HG03432 (cell line): ENCODE results near the gene CLIC3.
"Not testable (repeated sequence)": the region's sequence is repeated elsewhere in the genome, so short reads cannot be mapped to it uniquely, and the experiment has no call there.

Experiments used
- ATAC-seq: cut with Tn5 transposase; IDR thresholded peaks from one replicate; pipeline ENCODE4 v1.9.1; 2021; ENCODE audit warnings: mild to moderate bottlenecking, moderate library complexity; ENCODE audit not compliant: unreplicated experiment

Gene CLIC3

DNA sequence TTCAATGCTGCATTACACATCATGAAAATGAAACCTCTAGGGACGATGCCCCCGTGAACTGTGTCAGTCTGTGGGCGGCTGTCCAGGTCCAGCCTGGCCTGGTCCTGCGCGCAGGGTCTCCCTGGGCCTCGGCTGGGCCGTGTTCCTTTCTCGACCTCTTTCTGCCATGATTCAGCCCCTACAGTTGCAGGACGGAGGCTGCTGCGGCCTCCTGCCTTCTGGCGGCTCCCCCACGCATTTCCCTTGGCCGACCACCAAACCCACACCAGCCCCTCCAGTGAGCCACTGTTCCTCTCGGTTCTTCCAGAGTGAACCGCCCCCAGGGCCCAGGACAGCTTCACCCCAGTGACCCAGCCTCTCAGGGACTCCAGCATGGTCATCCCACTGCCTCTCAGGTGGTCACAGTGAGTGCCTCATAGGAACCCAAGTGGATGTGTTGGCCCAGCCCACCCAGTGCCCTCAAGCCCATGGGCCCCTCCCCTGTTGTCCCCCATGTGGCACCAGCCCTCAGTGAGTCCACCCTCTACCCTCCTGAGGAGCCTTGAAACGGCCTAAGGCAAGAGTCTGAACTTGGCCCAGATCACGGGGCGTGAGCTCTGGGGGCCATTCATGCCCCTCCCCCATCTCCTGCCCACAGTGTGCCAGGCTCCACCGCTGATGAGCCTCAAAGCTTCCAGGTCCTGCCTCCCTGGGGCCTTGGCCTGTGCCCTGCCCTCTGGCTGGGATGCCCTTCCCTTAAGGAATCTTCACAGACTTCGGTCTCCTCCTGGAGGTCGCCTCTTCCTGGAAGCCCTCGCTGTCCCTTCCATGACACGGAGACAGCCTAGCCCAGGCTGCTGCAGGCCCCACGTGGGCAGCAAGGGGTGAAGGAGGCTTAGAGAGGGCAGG is 10.0 kb upstream of the CLIC3 start:
- no peak for ATAC-seq

DNA sequence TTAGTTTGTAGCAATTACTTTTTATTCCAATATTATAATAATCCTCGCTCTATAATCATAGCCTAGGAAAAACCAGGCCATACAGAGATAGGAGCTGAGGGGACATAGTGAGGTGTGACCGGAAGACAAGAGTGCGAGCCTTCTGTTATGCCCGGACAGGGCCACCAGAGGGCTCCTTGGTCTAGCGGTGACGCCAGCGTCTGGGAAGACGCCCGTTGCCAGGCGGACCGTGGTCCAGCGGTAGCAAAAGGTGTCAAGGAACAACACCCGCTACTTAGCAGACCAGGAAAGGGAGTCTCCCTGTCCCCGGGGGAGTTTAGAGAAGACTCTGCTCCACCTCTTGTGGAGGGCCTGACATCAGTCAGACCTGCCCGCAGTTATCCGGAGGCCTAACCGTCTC is 7.9 kb upstream of the CLIC3 start:
- ATAC-seq, result not testable (repeated sequence)

DNA sequence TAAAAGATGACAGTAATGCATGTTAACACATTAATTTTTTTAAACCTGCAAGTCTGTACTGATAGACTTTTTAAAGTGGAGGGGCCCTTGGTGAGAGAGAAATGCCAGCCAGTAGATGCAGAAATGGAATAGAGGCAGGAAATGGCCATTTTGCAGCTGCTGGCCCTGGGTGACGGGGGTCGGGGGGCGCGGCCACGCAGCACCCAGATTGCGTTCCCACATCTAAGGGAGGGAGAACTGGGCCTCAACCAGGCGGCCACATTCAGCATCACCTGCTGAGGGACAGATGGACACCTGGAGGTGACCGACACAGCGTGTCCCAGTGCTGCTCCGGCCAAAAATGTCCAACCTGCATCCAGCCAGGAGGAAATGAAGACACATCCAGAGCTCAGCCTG is 6.3 kb upstream of the CLIC3 start:
- ATAC-seq, result no peak

DNA sequence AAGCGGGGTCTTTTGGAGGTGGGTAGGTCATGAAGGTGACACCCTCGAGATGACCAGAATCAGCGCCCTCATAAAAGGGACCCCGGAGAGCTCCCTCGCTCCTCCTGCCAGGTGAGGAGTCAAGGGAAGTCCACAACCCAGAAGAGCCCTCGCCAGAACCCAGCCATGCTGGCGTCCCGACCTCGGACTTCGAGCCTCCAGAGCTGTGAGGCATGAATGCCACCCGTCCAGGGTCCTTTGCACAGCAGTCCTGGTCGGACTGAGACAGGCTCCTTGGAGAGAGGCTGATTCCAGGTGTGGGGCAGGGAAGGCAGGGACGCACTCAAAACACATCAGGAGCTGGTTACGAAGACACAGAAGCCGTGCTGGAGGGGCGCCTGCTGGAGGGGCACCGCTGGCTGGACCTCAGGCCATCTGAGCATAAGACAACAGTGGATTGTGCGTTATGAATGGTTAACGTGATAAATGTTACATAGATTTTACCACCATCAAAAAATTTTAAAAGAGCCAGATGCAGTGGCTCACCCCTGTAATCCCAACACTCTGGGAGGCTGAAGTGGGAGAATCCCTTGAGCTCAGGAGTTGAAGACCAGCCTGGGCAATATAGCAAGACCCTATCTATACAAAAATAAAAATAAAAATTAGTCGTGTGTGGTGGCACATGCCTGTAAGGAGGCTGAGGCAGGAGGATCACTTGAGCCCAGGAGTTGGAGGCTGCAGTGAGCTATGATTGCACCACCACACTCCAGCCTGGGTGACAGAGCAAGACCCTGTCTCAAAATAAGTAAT is 5.7 kb upstream of the CLIC3 start:
- no peak for ATAC-seq

DNA sequence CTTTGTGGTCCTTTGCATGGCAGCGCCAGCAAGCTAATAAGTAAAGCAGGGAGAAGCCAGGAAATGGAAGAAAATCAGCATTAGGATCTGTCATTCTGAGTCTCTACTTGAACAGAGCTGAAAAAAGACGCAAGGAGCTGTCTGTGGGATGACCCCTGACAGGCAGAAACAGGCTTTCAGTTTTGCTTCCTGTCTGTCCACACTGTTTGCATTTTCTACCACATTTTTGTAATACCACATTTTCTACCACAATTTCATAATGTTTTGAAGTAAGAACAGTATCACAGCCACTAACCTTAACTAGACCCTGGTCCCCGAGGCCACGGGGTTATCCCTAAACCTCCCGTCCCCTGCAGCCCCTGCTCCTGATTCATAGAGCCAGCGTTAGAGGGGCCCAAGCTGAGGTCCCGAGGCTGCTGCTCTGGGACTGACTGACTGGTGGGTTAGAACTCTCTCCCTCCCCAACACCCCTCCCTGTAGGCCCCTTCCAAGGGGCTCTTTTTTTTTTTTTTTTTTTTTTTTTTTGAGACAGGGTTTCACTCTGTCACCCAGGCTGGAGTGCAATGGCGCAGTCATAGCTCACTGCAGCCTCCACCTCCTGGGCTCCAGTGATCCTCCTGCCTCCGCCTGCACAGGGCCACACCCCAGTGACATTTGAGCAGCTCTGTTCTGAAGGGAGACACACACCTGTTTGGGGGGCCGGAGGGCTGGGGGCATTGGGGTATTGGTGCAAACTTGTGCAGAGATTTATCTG is 4.0 kb upstream of the CLIC3 start:
- no peak for ATAC-seq

DNA sequence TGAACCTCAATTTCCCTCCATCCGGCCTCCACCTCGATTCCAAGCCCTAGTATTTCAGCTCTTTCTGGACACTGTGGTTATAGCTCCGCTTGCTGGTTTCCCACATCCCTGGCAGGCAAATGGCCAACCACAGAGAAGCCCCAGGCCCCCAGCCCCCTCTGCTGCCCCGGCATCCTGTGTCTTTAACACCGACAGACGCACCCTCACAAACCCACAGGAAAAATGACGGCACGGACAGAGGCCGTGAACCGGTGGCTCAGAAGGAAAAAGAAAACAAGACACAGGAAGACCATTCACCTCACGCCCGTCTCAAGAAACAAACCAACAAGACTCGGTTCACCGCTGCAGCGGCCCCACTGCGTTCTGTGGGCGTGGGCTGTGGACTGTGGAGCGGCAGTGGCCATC is 1.5 kb upstream of the CLIC3 start:
- ATAC-seq, result no peak

DNA sequence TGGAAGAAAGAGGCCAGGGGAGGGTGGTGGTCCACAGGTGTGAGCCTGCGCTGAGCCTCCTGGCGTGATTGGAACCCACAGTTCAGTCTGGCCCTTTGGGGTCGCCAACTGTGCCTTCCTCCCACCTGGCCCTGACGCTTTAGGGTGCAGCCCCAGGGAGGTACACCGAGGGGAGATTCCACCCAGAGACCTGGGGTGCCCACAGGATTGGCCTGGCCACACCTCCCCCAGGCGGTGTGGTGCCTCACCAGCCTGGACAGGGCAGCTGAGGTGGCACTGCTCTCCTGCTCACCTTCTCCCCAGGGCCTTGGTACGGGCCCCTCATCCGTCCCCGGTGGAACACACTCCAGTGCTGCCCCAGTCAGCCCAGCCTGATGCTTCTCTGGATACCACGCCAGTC is 1.0 kb upstream of the CLIC3 start:
- no peak for ATAC-seq

DNA sequence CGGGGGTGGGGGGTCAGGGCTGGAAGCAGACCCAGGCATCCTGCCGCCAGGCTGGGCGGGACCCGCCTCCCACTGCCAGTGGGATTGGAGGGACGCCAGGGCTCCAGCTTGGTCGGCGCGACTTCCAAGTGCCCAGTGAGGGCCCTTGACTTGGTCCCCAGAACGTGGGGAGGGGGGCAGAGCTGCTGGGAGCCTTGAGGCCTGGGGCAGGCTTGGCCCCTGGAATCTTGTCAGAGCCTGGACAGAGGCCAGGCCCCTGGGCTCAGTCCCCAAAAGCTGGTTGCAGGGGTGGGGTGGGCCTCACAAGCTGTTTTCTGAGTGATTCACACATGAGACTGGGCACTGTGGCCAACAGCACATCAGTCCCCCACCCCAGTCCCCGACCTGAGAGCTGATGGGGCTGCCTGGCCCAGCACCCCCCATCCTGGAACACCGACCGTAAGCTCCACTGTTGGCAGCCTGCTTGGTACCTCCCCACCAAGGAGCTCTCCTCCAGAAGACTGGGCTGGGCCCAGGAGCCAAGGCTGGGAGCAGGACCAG is 526 bp downstream of the CLIC3 start:
- no peak for ATAC-seq

DNA sequence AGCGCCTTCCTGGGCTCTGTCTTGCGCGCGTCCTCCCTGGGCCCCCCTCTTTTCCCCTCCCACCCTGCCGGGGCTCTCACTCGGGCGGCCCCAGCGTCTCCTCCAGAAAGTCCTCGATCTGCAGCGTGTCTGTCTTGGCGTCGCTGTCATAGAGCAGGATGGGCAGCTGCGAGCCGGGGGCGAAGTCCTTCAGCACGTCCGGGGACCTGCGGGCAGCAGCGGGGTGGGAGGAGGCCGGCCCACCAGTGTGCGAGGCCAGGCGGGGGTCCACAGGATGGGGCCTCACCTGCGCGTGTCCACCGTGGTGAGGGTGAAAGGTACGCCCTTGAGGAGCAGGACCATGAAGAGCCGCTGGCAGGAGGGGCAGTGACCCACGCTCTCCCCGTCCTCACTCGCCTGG is 1.0 kb downstream of the CLIC3 start:
- ATAC-seq, result no peak

DNA sequence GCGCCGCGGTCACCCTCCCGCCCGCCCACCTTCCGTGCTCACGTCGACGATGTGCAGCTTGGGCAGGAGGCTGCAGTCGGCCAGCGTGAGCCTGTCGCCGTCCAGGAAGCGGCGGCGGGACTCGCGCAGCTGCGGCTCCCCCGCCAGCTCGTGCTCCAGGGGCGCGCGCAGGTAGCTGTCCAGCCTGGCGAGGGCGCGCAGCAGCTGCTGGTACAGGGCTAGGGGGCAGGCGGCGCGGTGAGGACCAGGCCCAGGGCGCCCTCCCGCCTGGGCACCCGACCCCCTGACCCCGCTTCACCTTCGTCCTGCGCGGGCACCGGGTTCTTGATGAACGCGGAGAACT is 1.5 kb downstream of the CLIC3 start:
- no peak for ATAC-seq

DNA sequence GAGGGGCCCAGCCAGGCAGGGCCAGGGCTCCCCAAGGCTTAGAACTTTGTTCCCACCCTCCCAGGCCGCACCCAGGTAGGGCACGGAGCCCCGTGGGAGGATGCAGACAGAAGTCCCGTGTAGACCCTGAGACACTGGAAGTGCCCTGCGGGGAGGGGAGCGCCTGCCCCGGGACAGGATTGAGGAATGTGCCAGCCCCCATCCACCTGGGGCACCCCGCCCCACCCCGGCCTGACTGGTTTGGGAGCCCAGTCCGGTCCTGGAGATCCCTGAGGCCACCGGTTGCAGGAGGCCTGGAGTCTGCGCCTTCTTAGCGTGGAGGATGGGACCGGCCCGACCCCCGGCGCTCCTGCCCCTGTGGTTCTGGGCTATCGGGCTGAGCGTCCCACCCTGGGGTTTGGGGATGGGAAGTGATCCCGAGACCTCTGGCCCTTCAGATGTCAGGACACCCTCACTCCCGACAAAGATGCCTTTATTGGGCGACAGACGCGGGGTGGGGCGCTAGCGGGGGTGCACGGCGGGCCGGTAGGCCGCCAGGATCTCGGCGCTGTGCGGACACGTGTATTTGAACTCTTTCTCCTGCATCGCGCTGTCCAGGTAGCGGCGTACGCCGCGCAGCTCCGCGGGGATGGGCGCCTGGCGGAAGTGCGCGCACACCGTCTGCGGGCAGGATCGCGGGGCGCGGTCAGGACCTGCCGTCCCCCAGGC is 2.0 kb downstream of the CLIC3 start:
- no peak for ATAC-seq

DNA sequence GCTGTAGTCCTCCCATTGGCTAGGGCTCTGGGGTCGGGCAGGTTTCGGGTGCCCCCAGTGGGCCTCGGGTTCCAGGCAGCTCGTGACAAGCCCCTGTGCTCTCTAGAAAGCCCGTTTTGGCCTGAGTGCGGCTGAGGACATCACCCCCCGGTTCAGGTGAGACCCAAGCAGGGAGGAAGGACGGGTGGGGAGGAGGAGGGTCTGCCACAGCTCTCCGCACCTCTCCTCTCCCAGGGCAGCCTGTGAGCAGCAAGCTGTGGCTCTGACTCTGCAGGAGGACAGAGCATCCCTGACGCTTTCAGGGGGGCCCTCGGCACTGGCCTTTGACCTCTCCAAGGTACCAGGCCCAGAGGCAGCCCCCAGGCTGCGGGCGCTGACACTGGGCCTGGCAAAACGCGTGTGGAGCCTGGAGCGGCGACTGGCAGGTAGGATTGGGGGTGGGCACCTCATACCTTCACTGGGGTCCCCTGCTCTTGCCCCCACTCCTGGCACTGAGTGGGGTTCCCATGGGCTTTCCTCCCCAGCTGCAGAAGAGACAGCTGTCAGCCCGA is 3.5 kb downstream of the CLIC3 start:
- no peak for ATAC-seq

DNA sequence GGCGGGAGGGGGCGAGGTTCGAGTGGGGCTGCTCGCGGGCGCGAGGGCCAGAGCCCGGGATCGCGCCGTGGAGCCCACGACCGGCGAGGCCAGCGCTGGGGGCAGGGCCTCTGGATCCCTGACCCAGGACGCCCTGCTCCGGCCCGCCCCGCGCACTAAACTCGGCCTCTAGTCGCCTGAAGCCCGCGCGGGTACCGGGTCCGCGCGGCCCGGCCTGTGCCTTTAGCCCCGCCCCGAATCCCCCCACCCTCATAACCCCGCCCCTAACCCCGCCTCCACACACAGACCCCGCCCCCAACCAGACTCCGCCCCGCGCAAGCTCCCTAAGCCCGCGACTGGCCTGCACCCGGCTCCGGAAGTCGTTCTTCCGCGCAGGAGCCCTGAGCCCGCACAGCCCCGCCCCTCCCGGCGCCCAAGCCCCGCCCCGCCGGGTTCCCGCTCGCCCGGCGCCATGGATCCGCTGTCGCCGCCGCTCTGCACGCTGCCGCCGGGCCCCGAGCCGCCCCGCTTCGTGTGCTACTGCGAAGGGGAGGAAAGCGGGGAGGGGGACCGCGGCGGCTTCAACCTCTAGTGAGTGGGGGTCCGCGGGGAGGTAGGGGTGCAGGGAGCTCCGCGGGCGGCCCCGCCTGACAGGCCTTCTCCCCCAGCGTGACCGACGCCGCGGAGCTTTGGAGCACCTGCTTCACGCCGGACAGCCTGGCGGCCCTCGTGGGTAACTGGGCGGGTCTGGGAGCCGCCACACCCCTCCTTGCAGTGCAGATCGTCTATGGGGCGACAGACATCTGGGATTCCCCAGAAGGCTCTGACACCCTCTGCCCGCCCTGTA is 4.2 kb downstream of the CLIC3 start, which contains the start of gene PAXX:
TSS of gene PAXX (plus strand) at position 430 of the 826 bp plus-strand sequence. CDS start at position 452, 22 bp downstream.
- ATAC-seq, result peak; percentile 74

DNA sequence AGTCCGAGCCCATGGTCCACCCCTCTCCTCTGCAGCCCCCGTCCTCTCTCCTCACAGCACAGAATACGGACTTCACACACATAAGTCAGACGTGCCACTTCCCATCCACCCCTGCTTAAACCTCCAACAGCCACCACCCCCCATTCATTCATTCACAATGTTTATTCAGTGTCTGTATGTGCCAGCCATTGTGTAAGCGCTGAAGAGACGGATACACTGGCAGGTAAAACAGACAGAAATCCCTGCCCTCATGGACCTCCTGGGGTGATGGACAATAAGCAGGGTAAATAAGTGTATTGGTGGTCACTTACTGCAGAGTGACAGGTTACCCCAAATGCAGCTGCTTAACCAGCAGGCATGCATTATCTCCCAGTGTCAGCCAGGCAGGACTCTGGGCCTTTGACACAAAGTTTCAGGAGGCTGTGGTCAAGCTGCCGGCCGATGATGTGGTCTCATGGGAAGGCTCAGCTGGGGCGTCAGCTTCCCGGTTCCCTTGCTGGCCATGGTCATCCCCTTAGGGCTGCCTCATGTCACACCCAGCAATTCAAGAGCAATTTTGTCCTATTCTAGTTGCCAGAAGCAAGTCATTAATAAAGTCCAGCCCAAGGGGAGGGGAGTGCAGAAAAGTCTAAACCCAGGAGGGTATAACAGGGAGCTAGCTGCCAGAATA is 6.0 kb downstream of the CLIC3 start:
- ATAC-seq, result no peak

DNA sequence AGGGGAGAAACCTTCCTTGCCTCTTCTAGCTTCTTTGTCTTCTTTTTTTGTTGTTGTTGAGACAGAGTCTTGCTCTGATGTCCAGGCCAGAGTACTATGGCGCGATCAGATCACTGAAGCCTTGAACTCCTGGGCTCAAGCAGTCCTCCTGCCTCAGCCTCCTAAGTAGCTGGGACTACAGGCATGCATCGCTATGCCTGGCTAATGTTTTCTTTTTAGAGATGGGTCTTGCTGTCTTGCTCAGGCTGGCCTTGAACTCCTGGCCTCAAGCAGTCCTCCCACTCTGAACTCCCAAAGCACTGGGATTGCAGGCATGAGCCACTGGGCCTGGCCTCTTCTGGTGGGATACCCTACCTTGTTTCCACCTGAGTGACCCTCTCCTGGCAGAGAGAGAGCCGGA is 7.5 kb downstream of the CLIC3 start:
- no peak for ATAC-seq

DNA sequence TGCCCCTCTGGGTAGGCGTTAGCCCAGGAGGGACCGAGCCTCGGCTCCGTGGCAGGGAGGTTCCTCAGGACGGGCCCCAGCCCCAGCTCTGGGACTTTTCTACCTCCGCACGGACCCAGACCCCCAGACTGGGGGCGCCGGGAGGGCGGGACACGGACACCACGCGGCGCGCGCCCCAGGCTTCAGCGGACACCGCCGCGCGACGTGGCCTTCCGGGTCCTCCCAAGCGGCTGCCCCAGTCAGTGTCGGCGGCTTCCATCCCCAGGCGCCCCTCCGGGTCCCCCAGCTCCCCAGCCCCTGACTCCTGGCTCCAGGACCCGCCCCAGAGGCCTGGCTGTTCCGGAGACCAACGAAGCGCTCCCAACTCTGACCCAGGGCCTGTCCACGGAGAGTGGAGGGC is 10.5 kb downstream of the CLIC3 start:
- ATAC-seq, result no peak

DNA sequence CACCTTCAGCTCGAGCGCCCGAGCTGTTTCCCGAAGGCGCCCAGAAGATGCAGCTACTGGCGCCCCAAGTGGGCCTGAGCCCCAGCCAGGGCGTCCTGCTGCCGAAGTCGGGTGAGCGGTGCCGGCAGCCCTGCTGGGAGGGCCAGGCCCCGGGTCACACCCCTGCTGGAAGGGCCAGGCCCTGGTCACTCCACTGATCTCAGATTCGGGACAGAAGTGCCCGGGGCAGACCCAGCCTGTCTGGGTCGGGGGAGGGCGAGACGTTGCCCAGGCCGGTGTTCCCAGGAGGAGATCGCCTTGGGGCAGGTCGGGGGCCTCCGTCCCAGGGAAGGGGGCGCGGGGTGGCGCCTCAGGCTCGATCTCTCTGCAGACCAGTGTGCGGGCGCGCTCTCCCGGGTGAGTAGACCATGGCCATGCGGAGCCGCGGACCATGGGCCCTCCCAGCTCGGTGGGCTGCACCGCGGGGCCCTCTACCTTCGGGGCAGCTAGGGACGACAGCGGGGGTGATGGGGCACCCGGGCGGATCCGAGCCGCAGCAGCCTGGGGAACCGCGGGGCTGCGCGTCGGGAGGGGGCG is 11.3 kb downstream of the CLIC3 start:
- no peak for ATAC-seq

DNA sequence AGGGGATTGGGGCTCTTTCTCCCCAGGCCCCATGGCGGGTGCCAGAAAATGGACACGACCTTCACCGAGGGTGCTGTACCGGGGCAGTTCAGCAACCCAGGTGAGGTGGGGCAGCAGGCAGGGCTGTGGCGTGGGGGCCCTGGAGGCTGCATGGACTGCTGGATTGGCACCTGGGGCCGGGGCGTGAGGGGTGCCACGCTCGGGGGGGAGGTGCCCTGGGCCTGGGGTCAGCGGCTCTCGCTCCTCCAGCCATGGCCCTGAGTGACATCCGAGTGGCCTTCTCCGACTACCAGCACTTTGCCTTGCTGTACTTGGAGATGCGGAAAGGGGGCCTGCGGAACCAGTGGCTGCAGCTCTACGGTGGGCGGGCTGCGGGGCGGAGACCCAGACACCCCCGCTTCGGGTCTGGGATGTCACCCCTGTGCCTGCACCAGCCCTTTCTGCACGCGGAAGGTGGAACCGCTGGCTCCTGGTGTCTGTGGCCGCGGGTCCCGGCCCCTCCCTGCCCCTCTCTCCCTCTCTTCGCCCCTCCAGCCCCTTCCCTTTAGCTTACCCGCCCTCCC is 11.8 kb downstream of the CLIC3 start:
- no peak for ATAC-seq
